Transverse colon (tissue), 3 donors: ENCODE measurements around the gene CFHR5.

ENCODE experiments used
- CTCF ChIP-seq, 5 experiments: fragments of 200-600 bp in 3 of 5; fragments of 450-650 bp in 2 of 5; sonication (generic) in 3 of 5; IDR thresholded peaks; 1 replicate in 2 of 5; 2 replicates in 3 of 5; pipeline ENCODE4 v1.5.1; 2016 to 2017; ENCODE audit warnings: antibody characterized with exemption in 5 of 5, inconsistent platforms in 3 of 5, mild to moderate bottlenecking in 2 of 5, moderate library complexity in 1 of 5
- POLR2A ChIP-seq: fragments of 450-650 bp; IDR thresholded peaks from one replicate; pipeline ENCODE4 v1.6.1; 2016; ENCODE audit warnings: antibody characterized with exemption, mild to moderate bottlenecking, moderate library complexity

- TF ChIP-seq CTCF (IDR thresholded peaks at IDR 0.05) (no peak), POLR2A (no peak)
Observed at GRCh38 chr1:196951711-196952394, 25.5 kb upstream of the CFHR5 start.
